HG03103 (cell line): Measurements from ENCODE around the gene SRGAP3.

Experiments
- ATAC-seq: cut with Tn5 transposase; IDR thresholded peaks from one replicate; pipeline ENCODE4 v1.9.1; 2021; ENCODE audit warnings: low read depth; ENCODE audit not compliant: unreplicated experiment

SRGAP3 gene

DNA sequence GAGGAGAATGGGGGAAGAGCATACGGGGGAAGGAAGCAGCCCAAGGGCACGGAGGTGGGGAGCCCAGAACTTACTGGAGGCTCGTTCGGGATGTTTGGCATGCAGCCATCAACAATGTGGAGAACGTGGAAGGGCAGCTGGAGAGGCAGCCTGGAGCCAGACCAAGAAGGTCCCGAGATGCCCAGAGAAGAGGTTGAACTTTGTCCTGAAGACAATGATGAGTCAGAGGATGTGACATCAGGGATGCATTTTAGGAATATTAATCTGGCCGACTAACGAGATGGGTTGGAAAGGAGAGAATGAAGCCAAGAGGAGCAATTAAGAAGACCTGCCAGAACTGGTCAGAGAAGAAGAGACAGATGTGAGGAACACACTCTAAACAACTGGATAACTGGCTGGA is 98.2 kb downstream of the SRGAP3 start:
- no peak for ATAC-seq

DNA sequence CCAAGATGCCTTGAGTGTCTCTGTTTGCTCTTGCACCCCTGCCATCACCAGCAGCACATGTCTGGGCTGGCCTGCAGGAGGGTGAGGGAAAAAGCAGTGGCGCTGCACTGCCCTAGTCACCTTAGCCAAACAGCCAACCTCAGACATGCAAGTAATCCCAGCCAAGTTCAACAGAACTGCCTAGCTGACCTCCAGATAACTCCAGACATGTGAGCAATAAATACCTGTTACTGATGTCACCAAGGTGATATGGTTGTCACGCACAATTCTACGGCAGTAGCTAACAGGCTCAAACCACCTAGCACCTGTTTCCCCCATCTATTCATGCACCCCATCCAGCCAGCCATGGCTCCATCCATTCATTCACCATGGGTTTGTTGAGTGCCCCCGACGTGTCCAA is 99.9 kb downstream of the SRGAP3 start:
- no peak for ATAC-seq

DNA sequence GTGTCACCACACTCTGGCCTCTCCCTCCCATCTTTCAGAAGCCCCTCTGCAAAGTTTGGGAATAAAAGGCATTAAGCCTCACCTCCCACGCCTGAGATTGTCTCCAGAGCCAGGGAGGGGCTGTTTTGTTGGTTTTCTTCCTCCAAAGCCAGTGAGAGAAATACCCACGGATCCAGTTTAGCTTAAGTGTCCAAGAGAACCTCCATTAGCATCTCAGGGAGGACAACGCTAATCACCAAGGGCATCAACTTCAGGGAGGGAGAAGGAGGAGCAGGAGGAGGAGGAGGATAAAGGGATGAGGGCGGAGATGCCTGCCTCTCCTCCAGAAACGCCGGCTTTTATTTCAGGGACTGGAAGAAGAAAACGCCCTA is 101.6 kb downstream of the SRGAP3 start:
- no peak for ATAC-seq

DNA sequence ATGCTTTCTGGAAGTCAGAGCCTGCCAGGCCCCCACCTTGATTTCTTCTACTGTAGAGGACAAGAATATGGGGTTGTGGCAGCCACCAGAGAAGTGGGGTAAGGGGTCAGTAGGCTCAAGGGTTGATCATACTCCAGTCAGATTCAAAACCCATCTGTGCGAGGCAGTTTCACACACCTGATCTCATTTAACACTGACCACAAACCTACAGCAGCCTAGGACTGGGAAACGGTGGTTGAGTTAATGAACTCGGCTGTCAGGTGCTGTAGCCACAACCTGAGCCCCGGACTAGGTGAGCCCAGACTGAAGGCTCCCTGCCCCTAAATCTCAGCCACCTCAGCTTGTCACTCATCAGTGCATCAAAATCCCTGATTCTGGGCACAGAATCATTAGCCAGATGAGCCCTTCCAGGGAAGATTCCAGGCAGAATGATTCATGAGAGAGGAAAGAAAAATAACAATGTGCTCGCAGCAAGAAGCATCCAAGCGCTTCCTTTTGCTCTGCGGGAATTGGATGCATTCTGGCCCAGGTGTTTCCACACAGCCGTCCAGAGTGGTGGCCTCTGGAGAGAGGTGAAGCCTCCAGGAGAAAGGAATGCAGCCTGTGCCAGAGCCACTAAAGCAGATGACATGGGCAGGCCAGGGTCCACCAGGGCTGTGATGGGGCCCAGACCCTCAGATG is 102.1 kb downstream of the SRGAP3 start:
- peak; percentile 47 for ATAC-seq

- ATAC-seq: peak; percentile 45
Observed at GRCh38 chr3:9146367-9147071, 102.9 kb downstream of the SRGAP3 start.

- no peak for ATAC-seq
Observed at GRCh38 chr3:9143184-9143583, 106.3 kb downstream of the SRGAP3 start.

- ATAC-seq: no peak
Observed at GRCh38 chr3:9142362-9142761, 107.1 kb downstream of the SRGAP3 start.

GRCh38 chr3:9141928-9142289 is 107.5 kb downstream of the SRGAP3 start:
- no peak for ATAC-seq

DNA sequence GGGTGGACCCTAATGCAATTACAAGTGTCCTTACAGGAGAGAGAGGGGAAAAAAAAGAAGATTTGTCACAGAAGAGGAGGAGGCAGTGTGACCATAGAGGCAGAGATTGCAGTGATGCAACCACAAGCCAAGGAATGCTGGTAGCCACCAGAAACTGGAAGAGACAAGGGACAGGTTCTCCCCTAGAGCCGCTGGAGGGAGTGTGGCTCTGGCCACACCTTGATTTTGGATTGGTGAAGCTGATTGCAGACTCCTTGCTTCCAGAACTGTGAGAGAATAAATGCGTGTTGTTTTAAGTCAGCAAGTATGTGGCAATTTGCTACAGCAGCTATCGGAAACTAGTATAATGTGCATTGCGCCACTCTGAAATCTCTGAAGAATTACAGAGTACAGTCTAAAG is 110.1 kb downstream of the SRGAP3 start:
- ATAC-seq: no peak

DNA sequence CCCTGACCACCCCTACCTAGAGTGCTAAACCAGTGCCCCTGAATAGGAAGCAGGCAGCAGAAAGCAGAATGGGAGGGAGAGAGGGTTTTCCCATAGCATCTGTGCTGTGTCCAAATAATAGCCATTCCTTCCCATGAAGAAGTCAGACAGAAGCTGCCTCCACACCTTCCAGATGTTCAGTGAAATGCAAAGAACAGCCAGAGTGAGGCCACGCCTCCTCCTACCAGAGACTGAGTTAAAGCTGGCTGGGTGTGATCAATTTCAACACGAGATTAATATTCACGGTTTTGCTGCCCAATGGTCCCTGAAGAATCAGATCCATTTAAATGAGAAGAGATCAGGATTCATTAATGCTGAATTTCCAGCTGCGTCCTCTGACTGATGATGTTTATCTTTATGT is 111.8 kb downstream of the SRGAP3 start:
- ATAC-seq: no peak

GRCh38 chr3:9136746-9137465 is 112.5 kb downstream of the SRGAP3 start:
- no peak for ATAC-seq

DNA sequence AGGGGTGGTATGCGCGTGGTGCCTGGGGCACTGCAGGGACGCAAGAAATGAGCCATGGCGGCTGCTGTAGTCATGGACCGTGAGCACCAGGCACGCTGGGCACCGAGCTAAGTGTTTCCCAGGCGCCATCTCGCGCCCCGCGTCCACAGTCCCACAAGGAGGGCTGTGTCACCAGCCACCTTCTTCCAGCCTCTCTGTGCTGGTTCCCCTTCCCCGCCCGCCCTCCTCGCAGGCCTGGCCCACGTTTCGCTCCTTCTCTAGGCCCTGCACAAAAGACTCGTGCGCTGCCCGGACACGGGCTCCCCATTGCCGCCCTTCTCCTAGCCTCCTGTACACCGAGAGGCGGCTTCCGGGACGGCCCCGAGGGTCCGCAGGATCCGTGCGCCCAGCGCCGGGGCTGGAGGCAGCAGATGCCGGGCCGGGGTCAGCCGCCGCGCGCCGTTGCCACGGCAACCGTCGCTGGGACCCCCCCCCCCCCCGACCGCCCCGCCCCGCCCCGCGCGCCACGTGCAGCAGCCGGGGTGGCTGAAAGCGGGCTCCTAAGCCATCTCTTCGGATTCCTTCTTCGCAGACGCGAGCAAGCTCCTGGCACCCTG is 113.4 kb downstream of the SRGAP3 start:
- no peak for ATAC-seq

DNA sequence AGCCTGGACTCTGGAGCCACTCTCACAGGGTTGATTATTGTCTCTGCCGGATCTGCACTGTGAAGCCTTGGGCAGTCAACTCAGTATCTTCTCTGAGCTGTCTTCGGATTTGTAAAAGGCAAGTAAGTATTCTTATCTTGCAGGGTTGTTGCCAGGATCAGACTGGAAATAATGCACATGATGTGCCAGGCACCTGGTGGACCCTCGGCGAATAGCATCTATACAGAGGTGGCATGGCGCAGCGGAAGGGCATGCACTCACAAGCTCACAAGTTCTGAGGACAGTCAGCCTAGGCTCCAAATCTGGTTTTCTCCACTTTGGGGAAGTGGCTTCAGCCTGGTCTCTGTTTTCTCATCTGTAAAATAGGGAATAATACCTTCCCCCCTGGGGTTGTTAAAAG is 113.9 kb downstream of the SRGAP3 start:
- no peak for ATAC-seq

DNA sequence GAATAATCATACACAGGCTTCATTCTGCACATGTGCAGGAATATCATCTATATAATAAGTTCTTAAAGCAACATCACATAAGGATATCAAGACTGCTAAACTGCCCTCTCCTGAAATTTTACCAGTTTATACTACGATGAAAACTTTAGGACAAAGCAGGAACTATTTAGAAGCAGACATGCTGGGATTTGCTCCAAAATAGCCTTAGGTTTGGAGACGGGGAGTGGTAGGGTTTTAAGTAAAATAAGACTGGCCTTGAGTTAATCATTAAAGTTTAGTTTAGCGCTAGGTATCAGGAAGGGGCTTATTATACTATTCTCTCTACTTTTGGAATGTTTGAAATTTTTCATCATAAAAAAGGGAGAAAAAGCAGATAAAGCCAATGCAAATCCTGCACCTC is 115.8 kb downstream of the SRGAP3 start:
- no peak for ATAC-seq

DNA sequence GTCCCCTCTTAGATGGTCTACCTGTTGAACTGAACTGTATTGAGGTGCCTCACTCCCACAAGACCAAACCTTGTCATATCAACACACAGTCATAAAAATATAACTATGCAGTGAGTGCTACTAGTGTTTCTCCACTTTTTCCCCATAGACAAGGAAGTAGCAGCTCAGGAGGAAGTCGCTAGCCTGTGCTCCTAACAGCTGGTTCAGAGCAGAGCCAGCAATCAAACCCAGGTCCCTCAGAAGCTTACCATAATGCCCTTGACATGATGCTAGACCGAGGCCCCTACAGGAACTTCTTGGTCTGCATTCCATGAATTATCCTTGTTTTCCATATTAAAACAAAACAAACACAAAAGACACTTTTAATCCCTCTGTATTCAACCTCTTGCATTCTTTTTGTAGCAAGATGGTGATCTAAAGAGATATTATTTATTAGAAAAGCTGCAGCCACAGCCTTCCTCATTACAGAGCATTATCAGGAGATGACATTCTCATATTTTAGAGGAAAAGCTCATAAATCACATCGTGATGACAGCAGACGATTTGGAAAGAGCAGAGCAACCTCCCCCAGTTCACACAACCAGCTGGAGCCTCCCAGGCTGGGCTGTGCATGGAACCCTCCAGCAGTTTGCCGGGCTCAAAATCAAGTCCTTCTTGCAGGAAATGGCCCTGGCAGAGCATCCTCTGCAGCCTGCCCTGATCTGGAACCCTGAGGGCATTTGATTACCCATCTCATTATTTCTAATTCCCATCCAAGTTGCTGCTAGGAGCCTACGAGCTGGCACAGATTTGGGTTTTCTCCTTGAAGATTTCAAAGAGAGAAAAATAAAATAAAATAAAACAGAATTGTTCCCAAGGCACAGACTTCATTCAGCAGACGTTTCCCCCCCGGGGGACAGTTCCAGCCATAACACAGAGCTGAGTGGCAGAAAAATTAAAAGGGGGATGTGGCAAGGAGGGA is 118.8 kb downstream of the SRGAP3 start:
- ATAC-seq: no peak

- no peak for ATAC-seq
Observed at GRCh38 chr3:9129365-9129764, 120.1 kb downstream of the SRGAP3 start.

- ATAC-seq: no peak
Observed at GRCh38 chr3:9125278-9125951, 124.0 kb downstream of the SRGAP3 start.

- no peak for ATAC-seq
Observed at GRCh38 chr3:9124730-9125129, 124.7 kb downstream of the SRGAP3 start.

DNA sequence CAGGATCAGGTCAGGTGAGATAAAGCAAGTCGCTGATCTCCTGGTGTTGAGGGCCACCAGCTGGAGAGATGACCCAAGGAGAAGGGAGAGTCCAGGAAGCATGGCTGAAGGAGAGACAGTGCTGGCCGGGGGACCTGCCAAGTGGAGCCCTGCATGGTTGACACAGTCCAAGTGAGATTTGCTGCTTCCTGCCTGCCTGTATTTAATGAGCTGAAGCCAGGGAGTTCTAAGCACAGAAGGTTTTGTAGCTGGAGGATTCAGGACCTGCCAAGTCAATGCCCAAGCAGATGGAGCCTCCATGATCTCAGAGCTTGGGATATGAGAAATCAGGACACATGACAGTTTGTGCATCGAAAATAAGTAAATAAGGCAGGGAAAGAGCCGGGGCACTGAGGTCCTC is 125.6 kb downstream of the SRGAP3 start:
- no peak for ATAC-seq
